NOMO-1 treated with dmso at 0.1 percent for 144 hours (cell line): ENCODE data around the gene FAH.
A peak's percentile ranks its signal among the peaks of the same experiment; 100 is the strongest.

Source experiments
- DNase-seq: peaks from one replicate; lab custom pipeline; 2025; ENCODE audit not compliant: unreplicated experiment; lab: John Stamatoyannopoulos, UW

The FAH gene

GRCh38 chr15:80194914-80195313 is 42.1 kb downstream of the FAH start:
- DNase-seq = no peak

DNA sequence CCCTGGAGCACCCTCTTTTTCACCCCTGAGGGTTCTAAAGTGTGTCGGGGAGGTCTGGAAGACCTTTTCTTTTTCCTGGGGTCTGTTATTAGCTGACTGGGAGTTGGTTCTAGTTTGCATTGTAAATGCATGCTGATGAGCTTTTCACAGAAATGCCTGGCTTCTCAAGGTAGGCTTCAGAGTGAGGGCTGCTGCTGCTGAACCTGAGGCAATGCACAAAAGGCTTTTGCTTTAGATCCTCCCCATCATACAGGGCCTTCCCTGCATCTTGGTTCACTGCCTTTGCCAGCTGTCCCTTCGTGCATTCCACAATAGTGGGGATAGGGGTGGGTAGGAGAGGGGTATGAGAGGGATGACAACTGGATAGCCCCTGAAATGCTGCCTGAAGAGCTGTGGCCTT is 46.6 kb downstream of the FAH start:
- no peak for DNase-seq

DNA sequence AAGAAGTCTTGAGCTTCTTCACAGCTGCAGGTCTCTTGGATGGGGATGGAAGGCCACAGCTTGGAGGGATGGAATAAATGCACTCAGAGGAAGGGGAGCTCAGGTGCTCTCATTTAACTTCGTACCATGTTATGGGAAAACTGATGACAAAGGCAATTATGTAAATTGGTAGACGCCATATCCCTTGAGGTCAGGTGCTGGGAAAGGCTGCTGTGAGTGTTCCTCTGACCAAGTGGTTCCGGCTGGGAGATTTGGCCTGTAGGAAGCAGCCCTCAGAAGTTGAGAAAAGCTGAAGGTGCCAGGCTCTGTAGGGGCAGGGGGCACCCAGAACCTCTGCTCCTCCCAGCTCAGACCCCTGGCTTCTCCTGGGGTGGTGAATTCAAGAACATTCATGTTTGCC is 47.1 kb downstream of the FAH start:
- DNase-seq = no peak

GRCh38 chr15:80201256-80202015 is 48.6 kb downstream of the FAH start:
- no peak for DNase-seq

GRCh38 chr15:80202016-80202315 is 49.2 kb downstream of the FAH start:
- no peak for DNase-seq

- no peak for DNase-seq
Measured at GRCh38 chr15:80202641-80203360, 50.0 kb downstream of the FAH start.

DNA sequence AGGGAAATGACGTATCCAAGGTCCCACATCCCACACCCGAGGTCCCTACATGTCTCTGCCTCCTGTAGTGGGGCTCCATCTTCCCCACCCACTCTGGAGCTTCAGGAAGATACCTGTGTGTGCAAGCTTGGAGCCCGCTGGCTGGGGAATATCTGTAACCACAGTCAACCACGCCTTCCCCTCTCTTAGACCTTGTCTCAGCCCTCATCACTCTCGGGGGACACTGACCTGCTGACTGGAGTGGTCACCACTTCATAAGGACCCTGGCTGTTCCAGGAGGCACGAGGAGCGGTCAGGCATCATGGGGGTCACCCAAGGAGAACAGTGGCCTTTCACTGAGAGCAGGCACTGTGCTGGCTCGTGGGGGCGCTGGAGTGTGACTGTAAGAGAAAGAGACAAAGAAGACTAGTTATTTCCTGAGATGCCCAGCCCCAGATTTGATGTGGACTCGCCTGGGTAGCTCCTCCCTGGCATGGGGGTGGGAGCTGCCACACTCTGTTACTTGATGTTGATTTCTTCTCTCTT is 50.6 kb downstream of the FAH start:
- DNase-seq = no peak

GRCh38 chr15:80204231-80204630 is 51.4 kb downstream of the FAH start:
- DNase-seq = no peak

DNA sequence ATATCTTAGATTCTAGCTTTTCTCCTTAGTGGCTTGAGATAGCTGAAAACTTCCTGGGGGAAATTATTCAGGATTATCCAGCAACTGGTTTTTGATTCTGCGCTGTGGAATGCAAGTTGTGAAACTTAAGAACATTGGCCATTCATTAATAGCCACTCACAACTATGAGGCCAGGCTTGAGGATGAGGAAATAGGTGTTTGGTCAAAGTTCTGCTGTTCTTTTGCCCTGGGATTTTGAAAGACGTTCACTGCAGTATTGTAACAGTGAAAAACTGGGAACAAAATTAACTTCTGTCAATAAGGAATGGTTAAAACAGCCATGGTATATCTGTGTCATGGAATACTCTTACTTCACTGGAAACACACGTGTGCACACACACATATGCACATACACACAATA is 55.1 kb downstream of the FAH start:
- no peak for DNase-seq

- DNase-seq = no peak
Measured at GRCh38 chr15:80208758-80209734, 56.2 kb downstream of the FAH start.

DNA sequence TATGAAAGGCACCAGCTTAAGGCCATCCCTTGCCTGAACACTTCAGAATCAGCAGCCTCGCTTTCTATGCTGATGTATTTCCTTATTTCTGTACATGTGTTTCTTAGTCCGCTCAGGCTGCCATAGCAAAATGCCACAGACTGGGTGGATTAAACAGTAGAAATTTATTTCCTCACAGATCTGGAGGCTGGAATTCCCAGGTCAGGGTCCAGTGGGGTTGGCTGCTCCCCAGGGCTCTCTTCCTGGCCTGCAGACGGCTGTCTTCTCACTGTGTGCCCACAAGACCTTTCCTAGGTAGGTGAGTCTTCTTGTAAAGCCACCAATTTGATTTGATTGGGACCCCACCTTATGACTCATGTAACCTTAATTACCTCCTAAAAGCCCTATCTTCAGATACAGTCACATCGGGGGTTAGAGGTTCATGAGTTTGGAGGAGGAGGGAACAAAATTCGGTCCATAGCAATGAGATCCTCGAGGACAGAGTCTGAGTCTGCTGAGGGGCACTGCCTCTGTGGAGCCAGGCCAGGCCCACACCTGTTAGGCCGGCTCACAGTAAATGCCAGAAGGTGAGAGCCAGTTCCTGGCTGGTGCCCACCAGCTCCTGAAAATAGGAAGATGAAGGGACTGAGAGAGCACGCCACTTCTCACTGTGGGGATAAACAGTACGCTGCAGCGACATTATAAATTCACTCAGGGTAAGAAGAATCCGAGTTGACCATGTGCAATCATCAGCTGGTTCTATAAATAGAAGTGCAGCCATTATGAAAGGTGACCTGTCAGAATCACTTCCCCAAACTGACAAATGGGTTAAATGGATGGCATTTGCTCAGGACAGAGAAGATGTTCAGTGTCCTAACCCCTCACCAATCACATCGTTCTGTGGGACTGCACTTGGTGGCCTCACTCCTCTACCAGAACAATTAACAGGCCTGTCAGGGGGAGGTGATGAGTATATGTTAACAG is 58.1 kb downstream of the FAH start:
- peak; percentile 47 for DNase-seq

DNA sequence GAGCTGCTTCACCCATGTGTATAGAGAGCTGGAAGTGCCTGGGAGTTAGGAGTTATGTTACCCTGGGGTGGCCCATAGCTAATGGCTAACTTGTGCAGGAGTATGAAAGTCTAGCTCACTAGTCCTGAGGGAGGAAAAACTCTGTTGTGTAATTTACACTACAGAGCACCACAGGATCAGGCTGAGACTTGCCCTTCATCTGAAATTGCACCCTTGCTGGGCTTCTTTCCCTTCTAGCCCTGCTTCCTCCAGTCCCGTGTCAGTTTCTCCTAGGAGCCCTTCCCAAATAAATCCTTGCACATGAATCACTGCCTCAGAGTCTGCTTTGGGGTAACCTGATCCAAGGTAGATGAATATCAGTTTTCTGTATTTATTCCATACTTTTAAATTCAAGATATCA is 59.2 kb downstream of the FAH start:
- no peak for DNase-seq

DNA sequence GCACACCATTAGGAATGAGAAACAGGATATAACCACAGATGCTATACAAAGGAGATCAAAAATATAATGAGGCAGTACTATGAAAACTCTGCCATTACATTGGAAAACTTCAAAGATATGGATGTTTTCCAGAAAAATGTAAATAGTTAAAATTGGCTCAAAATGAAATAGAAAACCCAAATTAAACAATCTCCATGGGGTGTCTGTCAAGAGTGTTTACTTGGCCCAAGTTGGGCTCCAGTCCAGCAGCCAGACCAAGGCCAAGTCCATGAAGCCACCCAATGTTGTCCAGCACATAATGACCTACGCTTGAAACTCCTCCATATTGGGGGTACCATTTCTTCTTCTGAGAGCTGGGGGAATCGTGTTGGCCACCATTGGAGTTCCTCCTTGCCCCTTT is 62.1 kb downstream of the FAH start:
- DNase-seq = no peak

GRCh38 chr15:80216141-80216540 is 63.3 kb downstream of the FAH start:
- DNase-seq = no peak

- DNase-seq = no peak
Measured at GRCh38 chr15:80216911-80217310, 64.1 kb downstream of the FAH start.

- no peak for DNase-seq
Measured at GRCh38 chr15:80217327-80217900, 64.6 kb downstream of the FAH start.

DNA sequence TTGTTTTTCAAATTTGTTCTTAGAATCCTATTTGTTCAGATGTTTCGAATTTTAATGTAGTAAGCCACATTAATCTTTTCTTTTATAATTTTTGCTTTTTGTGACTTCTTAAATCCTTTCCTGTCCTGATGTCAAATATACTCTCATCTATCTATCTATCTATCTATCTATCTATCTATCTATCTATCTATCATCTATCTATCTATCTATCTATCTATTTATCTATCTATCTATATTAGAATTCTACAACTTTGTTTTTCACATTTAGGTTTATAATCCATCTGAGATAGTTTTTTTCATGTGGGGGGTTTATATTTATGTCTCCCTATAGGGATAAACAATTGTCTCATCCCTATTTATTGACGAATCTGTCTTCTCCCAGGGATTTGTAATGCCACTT is 67.2 kb downstream of the FAH start:
- no peak for DNase-seq

- DNase-seq = no peak
Measured at GRCh38 chr15:80228959-80229610, 76.3 kb downstream of the FAH start.

DNA sequence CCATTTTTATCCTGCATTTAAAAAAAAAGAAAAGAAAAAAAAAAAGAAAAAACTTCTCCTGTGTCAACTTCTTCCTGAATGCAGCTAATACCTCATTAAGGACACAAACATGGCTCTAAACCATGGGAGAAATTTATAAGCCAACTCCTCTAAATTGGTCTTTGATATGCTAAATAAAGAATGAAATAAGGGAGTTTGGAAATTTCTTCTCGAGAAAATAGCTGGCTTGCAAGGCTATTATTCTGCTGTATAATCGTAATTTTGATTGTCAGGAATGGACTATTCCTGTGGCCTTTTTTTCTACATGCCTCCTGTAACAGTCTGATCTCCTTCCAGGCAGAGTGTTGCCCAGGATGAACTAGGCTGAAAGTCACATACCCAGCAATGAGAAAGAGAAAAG is 78.6 kb downstream of the FAH start:
- DNase-seq = no peak
